B cell (primary cell): ENCODE measurements around the gene EZH1. TPM values are rescaled to one million over a fixed set of nuclear protein-coding genes. Genes with fewer than 3 reads are reported as not detected.

Source experiments
- ATAC-seq: fragments of 200-7000 bp; cut with Tn5 transposase; one replicate; pipeline ENCODE4 v1.10.0; 2021; ENCODE audit warnings: low read depth, mild to moderate bottlenecking, moderate number of reproducible peaks, moderate library complexity
- CTCF ChIA-PET: fragments of 350-600 bp; sonication (Branson Sonifier 250); formaldehyde crosslinking; loops from one replicate; lab custom pipeline; 2021; ENCODE audit warnings: antibody characterized with exemption, inconsistent platforms; lab: Charles Lee
- POLR2A ChIA-PET: fragments of 350-600 bp; sonication (Branson Sonifier 250); formaldehyde crosslinking; loops from one replicate; lab custom pipeline; 2021; ENCODE audit warnings: antibody characterized with exemption; lab: Charles Lee
- DNase-seq: peaks from one replicate; pipeline ENCODE4 v3.0.0; 2013
- H2AFZ ChIP-seq: 2 replicates; pipeline ENCODE4 v1.6.1; 2012; ENCODE audit warnings: mild to moderate bottlenecking, low read depth, low read length; ENCODE audit not compliant: insufficient read depth, poor library complexity, severe bottlenecking
- H3K27ac ChIP-seq, 2 donors: 1 replicate in 1 of 2; 2 replicates in 1 of 2; pipeline ENCODE4 v1.5.1; 2012 to 2013; ENCODE audit warnings: low read length in 2 of 2, mild to moderate bottlenecking in 2 of 2, moderate library complexity in 1 of 2
- H3K27me3 ChIP-seq, 4 experiments: fragments of 200-600 bp in 1 of 4; sonication (generic) in 1 of 4; replicated peaks in 1 of 4; 1 replicate in 2 of 4; 2 replicates in 2 of 4; pipeline versions ENCODE4 v1.6.1 to v1.7.0; 2013 to 2016; ENCODE audit warnings: low read length in 3 of 4, mild to moderate bottlenecking in 2 of 4, mixed read lengths in 1 of 4, moderate library complexity in 1 of 4; ENCODE audit not compliant: insufficient read depth in 4 of 4, control insufficient read depth in 3 of 4; ENCODE audit errors: control extremely low read depth in 1 of 4
- H3K36me3 ChIP-seq, 2 experiments: replicated peaks in 1 of 2; 1 replicate in 1 of 2; 2 replicates in 1 of 2; pipeline versions ENCODE4 v1.6.1 to v1.7.1; 2013; ENCODE audit warnings: low read length in 1 of 2; ENCODE audit not compliant: insufficient read depth in 2 of 2, control insufficient read depth in 1 of 2; ENCODE audit errors: control extremely low read depth in 1 of 2, extremely low read depth in 1 of 2
- H3K4me1 ChIP-seq, 2 donors: fragments of 200-600 bp in 1 of 2; sonication (generic) in 1 of 2; 1 replicate in 1 of 2; 2 replicates in 1 of 2; pipeline versions ENCODE4 v1.5.1 to v1.6.1; 2013 to 2017; ENCODE audit warnings: low read length in 2 of 2; ENCODE audit not compliant: control insufficient read depth in 2 of 2, insufficient read depth in 2 of 2
- H3K4me2 ChIP-seq: replicated peaks from 2 replicates; pipeline ENCODE3; 2012; ENCODE audit warnings: mild to moderate bottlenecking, low read depth, low read length; ENCODE audit not compliant: poor library complexity, severe bottlenecking
- H3K4me3 ChIP-seq, 5 experiments: fragments of 200-600 bp in 1 of 5; sonication (generic) in 1 of 5; 1 replicate in 3 of 5; 2 replicates in 2 of 5; pipeline versions ENCODE4 v1.5.1 to v1.7.0; 2011 to 2016; ENCODE audit warnings: low read length in 4 of 5, mild to moderate bottlenecking in 4 of 5, low read depth in 2 of 5, control low read depth in 1 of 5, moderate library complexity in 1 of 5; ENCODE audit not compliant: insufficient read depth in 1 of 5; ENCODE audit errors: control extremely low read depth in 1 of 5, extremely low read depth in 1 of 5
- H3K79me2 ChIP-seq: fragments of 200-600 bp; sonication (generic); one replicate; pipeline ENCODE4 v1.6.0; 2016; ENCODE audit warnings: low read length; ENCODE audit not compliant: control insufficient read depth, insufficient read depth
- H3K9ac ChIP-seq: fragments of 200-600 bp; sonication (generic); 2 replicates; pipeline ENCODE4 v1.6.1; 2017; ENCODE audit warnings: mild to moderate bottlenecking, low read length, moderate library complexity
- H3K9me3 ChIP-seq, 3 donors: one replicate each; pipeline versions ENCODE4 v1.6.1 to v1.7.1; 2013; ENCODE audit warnings: low read length in 2 of 3; ENCODE audit not compliant: control insufficient read depth in 2 of 3, insufficient read depth in 1 of 3; ENCODE audit errors: control extremely low read depth in 1 of 3
- H4K20me1 ChIP-seq: 2 replicates; pipeline ENCODE4 v1.6.0; 2012; ENCODE audit warnings: mild to moderate bottlenecking, low read length; ENCODE audit not compliant: insufficient read depth, control insufficient read depth, poor library complexity, severe bottlenecking
- H3K27ac Mint-ChIP-seq: one replicate; pipeline ENCODE4 v1.8.0; 2021; ENCODE audit warnings: mixed read lengths
- H3K27me3 Mint-ChIP-seq: one replicate; pipeline ENCODE4 v1.8.0; 2021; ENCODE audit warnings: mixed read lengths
- H3K4me1 Mint-ChIP-seq: one replicate; pipeline ENCODE4 v1.8.0; 2021; ENCODE audit warnings: mixed read lengths
- H3K4me3 Mint-ChIP-seq: one replicate; pipeline ENCODE4 v1.8.0; 2021; ENCODE audit warnings: mixed read lengths
- H3K9me3 Mint-ChIP-seq: one replicate; pipeline ENCODE4 v1.8.0; 2022; ENCODE audit warnings: mixed read lengths; ENCODE audit not compliant: insufficient read depth
- CTCF ChIP-seq: fragments of 200-600 bp; IDR thresholded peaks from one replicate; pipeline ENCODE4 v1.8.0; 2022; ENCODE audit warnings: antibody characterized with exemption, mild to moderate bottlenecking
- EZH2 ChIP-seq: IDR thresholded peaks from 2 replicates; pipeline ENCODE4 v1.6.1; 2012; ENCODE audit warnings: borderline replicate concordance, low read depth, mild to moderate bottlenecking, moderate library complexity, low read length; ENCODE audit not compliant: insufficient read depth, poor library complexity, severe bottlenecking
- WGBS: methylation state at CpG from one replicate; pipeline ENCODE4 v1.1.5; 2013; ENCODE audit warnings: missing lambda C conversion rate; ENCODE audit not compliant: insufficient coverage; 5-methylcytosine and 5-hydroxymethylcytosine counted together
- intact Hi-C: fragments of 100-400 bp; cut with micrococcal nuclease; formaldehyde crosslinking; loops from one replicate; pipeline ENCODE4 v1.10.0; 2022
- polyA plus RNA-seq: library from polyadenylated mRNA; depleted of rRNA; stranded (reverse); fragments of >200 nt; gene quantifications from 2 replicates; pipeline ENCODE4 v1.2.3, GENCODE V29; 2012
- total RNA-seq, 2 donors: library from RNA; stranded (reverse); fragments of 120-200 nt in 1 of 2; gene quantifications; 1 replicate in 1 of 2; 2 replicates in 1 of 2; pipeline versions ENCODE4 v1.2.3 to v1.2.4, GENCODE V29; 2013 to 2022

The EZH1 gene
- total and polyA plus RNA-seq, 2 donors (not counting 1 experiment from before 2014, with no cell fraction given): 115 to 169 TPM

GRCh38 chr17:42773290-42774035 lies 28.6 kb upstream of the EZH1 start, which contains the start of gene VPS25:
Gene VPS25 (plus strand): TSS chr17:42773449. CDS start chr17:42773476, 27 bp downstream.
- H3K9me3 ChIP-seq: no peaks in the 10 kb centered on the region

More at GRCh38 chr17:42773290-42774035, 28.6 kb upstream of the EZH1 start, which contains the start of gene VPS25:
- H3K79me2 ChIP-seq: peaks cover 4% of the 10 kb centered on the region
- Mint-ChIP-seq H3K9me3 (no peaks in the 10 kb centered on the region), H3K4me1 (peaks cover 23% of the 10 kb centered on the region), H3K27me3 (no peaks in the 10 kb centered on the region), H3K4me3 (peak within 1 kb of the TSS; percentile 99), H3K27ac (peak within 1 kb of the TSS; percentile 98)
- ATAC-seq: peak; percentile 89
- no peaks in the 10 kb centered on the region for H4K20me1 ChIP-seq
- H3K9ac ChIP-seq: peak within 1 kb of the TSS; percentile 90
- intact Hi-C loops: loop anchor here (1.0 kb wide), 4 partner anchors 25 to 225 kb away; partner anchors contain the start of genes BECN1, CNTD1, COA3 and EZH1
- H3K4me2 ChIP-seq: peak within 1 kb of the TSS; percentile 74
- no peaks in the 10 kb centered on the region for H3K27me3 ChIP-seq
- peaks cover 16 to 17% of the 10 kb centered on the region in 2 donors for H3K4me1 ChIP-seq
- WGBS: 7% methylated on average over 33 of the region's 39 CpGs
- peak within 1 kb of the TSS; percentile 71 to 88 (median 82) for H3K4me3 ChIP-seq
- H2AFZ ChIP-seq: peak within 1 kb of the TSS; percentile 92
- ChIA-PET CTCF (interaction anchor here (0.6 to 3.1 kb wide), 9 partner anchors 10 to 195 kb away, joined by 3 to 22 read pairs (median 4); partner anchors contain the start of gene PSMC3IP), POLR2A (interaction anchor here (0.6 to 2.3 kb wide), 10 partner anchors 12 to 251 kb away, joined by 3 to 9 read pairs (median 3); partner anchors contain the start of genes BECN1, CNTD1, COA3 and RND2)
- H3K36me3 ChIP-seq: peaks cover 2 to 35% of the 10 kb centered on the region in 2 experiments
- peak; percentile 87 for DNase-seq
- H3K27ac ChIP-seq: peak within 1 kb of the TSS; percentile 81 to 85
- TF ChIP-seq EZH2 (no peak), CTCF (no peak)
